ENCODE results near the gene BRD7.
A peak's percentile ranks its signal among the peaks of the same experiment; 100 is the strongest.

Gene BRD7

DNA sequence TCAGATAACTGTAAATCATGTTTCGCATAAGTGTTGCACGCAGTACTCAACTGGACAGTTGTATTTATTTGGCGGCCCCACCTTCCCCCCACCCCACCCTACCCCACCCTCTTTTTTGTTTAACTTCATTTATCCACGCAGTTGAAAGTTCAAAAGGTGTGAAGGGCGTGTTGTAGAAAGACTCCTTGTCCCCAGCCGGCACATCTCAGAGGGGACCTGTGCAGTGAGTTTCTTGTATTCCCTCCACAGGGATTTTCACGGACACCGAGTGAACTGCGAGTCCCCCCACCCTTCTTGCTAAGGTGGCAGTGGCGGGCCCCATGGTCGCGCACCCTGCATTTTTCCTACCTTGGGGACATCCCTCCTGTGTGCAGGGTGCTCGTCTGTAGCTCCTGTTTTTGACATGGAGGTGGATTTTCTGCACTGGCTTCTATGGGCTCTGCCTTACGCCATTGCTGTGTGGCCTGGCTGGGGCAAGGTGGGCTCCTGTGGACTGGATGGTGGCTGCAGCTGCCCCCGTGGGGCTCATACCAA lies 66.2 kb downstream of the BRD7 start:
- DNase-seq: no peak

DNA sequence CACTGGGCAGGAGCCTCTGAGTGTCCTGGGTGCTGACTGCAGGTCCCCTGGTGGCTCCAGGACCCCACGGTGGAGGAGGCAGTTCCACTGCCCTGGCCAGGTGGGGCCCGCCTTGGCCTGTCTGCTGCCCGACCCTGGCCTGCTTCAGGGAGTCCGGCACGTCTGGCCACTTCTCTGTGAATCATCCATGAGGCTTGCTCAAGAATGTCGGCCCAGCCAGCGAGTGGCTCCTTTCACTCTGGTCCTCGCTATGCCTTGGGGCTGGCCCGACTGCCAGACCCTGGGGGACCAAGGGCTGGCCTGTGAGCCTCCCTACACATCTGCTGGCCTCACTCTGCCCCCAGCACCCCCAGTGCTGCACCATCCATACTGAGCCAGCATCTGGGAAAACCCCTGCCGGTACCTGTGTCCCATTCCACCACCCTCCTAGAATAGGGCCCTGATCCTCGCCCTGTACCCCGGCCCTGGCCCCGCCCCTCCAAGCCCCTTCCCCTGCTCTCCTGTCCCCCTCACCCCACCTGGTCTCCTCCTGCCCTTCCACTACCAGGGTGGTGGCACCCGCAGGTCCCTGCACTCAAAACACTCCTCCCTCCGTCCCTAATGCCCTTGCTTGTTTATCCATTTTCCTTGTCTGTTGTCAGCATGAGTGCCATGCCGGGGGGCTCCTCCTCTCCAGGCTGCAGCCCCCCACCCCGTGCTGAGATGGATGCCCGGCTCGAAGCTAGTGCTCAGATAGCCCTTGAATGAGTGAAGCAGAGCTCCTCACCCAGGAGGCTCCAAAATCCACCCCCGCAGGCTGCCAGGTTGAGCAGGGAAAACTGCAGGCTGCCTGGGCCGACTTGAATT lies 66.9 kb downstream of the BRD7 start:
- DNase-seq: no peak

DNA sequence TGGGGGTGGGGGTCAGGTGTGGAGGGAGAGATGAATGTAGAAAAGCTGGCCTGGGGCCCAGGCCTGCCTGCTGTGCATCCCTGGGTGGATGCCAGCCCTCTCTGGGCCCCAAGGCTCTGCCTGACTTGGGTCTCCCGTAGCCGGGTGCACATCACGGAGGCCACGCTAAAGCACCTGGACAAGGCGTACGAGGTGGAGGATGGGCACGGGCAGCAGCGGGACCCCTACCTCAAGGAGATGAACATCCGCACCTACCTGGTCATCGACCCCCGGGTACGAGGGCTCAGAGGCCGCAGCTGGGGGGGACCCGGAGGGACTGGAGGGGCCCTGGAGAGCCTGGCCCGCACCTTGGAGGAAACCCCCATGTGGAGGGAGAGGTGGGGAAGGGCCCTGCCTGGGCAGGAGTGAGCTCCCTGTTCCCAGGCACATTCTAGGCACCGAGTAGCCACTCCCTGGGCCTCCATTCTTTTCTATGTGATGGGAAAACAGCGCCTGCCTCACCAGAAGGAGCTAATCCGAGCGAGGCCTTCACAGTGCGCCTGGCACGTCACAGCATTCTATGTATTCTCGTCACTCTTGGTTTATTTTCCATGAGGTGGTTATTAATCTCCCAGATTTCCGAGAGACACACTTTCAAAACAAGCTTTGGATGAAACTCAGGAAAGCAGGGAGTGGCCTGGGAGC lies 67.7 kb downstream of the BRD7 start:
- DNase-seq: no peak

DNA sequence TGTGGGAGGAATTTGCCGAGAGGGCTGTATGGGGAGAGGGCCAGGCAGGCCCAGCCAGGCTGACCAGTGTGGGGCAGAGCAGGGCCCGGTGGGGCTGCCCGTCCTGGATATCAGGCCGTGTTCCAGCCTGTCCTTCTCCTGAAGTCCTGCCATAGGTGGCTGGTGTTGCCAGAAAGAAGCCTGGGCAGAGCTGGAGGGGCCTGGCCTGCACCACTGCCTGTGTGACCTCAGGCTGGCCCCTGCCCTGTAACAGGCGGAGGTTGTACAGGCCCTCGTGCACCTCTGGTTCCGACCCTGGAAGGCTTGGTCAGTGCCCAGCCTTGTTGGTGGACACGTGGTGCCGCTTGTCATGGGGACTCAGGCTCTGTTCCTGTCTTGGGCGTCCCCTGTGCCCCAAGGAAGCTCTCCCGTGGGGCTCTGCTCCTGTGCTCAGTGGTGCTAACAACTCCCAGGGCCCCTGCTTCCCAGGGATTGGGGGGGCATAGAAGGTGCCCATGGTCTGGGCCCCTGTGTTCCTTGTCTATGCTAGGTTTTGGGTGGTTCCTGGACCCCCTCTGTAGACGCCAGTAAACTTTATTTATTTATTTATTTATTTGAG lies 69.2 kb downstream of the BRD7 start:
- no peak for DNase-seq

DNA sequence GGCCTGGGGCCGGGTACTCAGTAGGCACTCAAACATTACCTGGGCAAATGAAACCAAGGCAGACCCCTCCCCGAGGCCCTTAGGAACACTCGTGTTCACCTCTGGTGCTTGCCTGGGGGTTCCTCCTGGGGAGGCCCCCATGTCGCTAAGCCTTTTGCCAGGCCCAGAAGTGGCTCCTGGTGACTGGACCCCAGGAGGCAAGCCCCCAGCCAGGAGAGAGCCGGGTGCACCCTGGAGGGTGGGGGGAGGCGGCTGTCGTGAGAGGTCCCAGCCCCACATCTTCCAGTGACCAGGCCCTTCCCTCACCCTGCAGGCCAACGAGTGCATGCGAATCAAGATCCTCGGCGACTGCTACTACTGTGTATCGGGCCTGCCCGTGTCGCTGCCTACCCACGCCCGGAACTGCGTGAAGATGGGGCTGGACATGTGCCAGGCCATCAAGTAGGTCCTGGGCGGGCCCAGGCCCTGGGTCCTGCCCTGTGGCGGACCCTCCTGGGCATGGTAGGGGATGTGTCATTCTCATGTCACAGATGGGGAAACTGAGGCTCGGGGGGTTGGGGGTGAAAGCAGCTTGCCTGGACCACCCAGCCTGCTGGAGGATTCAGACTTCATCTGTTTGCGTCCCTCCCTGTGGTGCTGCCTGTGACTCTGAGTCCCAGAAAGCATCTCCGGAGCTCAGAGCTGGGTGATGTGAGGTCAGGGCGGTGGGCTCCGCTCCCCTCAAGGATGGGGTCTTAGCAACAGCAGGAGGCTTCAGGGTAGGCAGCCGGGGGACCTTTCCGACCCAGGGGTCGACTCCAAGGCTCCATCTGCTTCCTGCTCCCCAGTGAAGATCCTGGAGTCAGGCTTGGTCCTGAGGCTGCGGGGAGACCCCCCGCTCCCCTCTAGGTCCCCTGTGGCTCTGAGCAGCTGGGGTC lies 69.9 kb downstream of the BRD7 start:
- DNase-seq: no peak

DNA sequence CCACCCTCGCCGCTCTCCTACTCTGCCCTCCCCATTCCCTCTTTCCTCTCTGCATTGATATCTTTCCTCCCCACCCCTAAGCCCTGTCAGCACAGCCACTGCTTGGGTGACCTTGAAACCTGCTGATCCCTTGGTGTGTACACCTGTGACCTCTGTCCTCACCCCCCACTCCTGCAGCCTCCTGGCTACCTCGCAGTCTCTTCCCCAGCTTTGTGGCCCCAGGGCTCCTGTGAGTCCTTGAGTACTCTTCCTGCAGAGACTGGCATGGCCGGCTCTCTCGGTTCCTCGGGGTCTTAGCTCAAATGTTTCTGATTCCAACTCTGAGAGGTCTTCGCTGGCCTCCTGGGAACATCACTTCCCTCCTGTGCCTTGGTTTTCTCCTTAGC lies 70.7 kb downstream of the BRD7 start:
- DNase-seq: peak; percentile 93

DNA sequence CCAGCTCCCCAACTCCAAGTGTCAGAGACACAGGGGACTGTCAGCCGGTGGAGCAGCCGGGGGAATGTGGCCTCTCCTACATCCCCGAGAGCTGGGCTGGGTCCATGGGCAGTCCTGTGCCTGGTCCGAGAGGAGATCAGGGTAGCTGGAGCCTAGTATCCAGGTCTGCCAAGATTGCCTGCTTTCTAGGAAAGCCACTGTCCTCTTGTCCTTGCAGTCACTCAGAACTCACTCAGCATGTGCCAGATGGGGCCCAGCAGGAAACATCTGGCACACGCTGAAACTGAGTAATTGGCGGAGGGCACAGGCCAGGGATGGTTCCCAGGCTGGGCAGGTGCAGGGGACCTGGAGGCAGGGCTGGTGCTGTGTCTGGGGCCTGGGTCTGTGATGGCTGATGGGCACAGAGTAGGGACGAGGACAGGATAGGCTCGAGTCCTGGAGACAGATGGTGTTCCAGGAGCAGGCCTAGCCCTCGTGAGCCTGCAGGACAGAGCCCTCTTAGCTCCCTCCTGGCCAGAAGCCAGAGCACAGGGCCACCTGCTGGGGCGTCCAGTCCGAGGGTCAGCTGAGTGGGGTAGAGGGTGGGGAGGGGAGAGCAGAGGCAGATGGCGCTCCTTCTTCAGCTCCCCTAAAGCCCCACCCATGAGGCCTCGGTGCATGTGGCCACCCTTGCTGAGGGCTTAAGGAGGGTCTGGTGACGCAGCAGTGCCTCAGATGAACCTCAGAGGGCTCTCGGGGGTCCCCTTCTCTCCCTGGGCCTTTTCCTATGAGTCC lies 71.3 kb downstream of the BRD7 start:
- DNase-seq: peak; percentile 92

DNA sequence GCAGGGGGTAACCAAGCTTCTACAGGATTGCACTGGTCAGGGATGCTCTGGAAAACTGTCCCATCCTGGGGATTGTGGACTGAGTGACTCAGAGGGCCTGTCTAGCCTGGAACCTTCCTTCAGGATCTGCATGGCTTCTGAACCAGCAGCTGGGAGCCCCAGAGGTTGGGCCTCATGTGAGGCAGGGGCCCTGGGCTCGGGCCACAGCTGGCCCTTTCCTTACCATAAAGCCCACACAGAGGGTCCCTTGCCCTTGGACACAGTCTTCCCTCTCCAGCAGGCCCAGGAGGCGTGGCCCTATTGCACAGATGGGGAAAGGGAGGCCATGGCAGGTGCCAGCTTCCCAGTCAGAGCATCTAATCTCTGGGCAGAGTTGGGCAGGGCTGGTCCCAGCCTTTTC lies 72.0 kb downstream of the BRD7 start:
- DNase-seq: peak; percentile 14

DNA sequence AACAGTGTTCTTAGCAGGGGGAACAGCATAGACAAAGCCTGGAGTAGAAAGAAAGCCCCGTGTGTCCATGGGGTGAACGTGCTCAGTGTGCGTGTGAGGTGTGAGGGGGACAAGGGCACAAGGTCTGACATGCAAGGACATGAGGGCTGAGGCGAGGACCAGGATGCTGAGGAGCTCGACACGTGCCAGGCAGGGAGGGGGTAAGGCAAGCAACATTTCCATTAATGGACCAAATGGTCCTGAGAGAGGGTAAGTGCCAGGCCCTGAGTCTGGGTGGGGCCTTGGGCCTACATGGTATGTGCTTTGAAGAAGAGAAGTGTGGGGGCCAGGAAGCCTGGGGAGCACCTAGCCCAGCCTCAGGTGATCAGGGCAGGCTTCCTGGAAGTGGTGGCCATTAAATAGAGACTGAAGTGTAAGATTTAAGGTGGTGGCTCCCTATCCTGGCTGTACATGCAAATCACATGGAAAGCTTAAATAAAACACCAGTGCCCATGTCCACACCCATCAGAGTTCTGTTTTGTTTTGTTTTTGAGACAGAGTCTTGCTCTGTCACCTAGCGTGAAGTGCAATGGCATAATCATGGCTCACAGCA lies 73.2 kb downstream of the BRD7 start:
- DNase-seq: no peak

DNA sequence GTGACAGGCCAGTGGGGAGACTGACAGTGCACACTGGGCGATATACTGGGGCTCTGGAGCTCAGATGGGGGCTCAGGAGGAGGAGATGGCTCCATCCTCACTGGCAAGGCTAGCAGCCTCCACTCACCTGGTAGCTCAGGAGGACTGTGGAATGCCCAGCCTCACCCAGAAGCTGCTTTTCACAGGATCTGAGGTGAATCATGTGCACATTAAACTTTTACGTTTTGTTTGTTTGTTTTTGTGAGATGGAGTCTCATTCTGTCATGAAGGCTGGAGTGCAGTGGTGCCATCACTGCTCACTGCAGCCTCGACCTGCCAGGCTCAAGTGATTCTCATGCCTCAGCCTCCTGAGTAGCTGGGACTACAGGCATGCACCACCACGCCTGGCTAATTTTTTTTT lies 73.8 kb downstream of the BRD7 start:
- DNase-seq: no peak

DNA sequence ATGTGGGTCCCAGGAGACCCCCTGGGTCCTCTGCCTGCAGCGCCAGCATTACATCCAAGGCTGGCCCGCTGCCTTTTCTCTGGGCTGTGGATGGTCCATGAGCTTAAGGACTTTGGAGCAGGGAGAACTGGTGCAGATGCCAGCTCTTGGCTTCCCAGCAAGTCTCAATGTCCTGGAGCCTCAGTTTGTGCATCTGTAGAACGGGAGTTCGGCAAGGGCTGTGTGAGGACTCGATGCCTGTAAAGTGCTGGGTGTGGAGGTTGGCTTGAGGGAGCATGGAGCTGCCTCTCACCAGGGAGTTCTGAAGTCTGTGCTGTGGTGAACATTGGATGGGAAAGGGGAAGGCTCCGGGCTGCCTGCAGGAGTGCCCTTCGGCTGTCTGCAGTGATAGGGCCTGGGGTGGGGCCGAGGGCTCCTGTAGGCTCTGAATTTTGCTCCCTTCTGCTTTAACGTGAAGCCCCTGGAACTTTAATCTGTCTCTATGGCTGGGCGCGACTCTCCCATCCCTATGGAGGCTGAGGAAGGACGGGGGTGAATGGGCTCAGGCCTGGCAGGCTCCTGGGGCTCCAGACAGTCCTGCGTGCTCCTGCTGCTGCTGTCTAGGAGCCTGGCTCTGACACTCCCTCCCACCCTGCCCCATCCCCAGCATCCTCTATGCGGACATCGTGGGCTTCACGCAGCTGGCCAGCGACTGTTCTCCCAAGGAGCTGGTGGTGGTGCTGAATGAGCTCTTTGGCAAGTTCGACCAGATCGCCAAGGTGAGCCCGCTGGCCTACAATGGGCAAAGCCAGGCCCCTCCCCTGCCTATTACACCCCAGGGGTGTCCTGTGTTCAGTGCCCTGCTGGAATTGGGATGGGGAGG lies 74.6 kb downstream of the BRD7 start:
- DNase-seq: no peak

DNA sequence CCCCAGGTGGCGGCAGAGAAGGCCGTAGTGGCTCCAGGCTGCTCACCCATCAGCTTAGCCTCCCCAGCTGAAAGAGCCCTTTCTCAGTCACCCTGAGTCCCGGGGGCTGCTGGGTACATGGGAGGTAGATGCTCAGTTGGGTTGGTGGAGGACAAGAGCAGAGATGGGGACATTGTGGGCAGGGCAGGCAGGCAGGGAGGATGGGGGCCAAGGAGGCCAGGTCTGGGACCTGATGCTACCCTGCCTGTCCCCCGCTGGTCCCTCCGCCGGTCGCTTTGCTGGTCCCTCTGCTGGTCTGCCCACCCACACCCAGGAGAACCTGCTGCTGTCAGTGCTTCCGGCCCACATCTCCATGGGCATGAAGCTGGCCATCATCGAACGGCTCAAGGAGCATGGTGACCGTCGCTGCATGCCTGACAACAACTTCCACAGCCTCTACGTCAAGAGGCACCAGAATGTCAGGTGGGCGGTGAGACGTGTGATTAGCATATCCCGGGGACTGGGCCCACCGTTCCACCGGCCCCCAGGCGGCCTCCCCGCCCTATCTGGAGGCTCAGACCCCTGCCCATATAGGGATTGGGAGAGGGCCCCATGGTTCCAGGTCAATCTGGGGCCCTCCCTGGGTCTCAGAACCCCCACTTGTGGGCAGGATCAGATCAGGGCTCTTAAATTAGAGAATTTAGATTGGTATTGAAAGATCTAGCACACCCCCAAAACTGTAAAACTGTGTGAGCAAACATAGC lies 75.6 kb downstream of the BRD7 start:
- no peak for DNase-seq

DNA sequence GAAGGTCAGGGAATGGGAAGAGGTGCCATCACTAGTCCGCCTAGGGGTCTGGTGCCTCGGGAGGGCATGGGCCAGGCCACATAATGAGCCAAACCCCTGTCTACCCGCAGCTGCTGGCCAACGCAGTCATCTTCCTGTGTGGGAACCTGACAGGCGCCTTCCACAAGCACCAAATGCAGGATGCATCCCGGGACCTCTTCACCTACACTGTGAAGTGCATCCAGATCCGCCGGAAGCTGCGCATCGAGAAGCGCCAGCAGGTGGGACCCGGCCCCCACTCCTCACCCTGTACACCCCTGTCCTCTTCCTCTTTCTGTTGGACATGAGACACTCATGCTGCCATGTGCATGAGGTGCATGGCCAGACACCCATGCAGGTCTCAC lies 76.2 kb downstream of the BRD7 start:
- no peak for DNase-seq

DNA sequence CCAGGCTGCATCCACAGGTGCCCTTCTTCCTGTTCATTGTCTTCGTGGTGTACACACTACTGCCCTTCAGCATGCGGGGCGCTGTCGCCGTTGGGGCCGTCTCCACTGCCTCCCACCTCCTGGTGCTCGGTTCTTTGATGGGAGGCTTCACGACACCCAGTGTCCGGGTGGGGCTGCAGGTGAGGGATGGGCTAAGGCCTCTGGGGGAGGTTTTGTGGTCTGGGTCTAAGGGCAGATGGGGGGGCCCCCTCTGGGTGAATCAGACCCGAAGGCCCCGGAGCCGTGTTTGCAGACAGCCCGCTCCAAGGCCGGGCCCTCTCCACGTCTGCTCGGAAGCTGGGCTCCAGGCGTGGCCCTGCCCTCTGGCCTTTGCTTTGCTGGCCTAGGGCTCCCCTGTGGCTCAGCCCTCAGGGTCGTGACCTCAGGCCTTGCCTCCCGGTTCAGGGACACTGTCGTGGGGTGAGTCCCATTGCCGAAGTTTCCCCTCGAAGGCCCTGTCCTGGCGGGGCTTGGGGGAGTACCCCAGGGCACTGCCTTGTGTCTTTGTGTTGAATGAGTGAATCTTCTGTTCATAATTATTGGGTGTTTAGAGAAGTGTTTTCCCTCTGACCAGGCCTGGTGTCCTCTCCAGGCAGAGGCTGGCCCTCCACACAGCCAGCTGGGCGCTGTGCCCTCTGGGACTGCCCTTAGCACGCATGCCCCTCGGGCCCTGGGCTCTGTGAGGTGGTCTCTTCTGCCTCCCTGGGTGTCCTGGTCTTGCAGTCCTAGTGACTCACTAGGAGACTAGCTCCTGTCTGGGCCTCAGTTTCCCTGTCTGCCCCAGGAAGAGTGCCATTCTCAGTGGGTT lies 76.8 kb downstream of the BRD7 start:
- no peak for DNase-seq

DNA sequence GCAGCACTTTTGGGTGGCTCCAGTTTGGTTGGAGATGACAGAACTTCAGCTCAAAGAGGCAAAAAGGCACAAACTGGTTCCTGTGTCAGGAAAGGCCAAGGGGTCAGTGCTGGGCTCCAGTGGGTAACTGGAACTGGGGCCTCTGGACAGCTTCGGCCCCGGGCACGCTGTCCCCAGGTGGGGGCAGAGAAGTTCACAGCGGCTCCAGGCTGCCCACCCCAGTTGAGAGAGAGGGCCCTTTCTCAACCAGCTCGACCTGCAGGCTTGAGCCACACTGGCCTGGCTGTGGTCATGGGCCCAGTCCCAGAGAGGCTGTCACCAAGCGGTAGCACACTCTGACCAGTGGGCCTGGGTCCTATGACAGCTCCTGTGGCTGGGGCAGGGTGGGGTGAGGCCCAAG lies 77.9 kb downstream of the BRD7 start:
- no peak for DNase-seq

DNA sequence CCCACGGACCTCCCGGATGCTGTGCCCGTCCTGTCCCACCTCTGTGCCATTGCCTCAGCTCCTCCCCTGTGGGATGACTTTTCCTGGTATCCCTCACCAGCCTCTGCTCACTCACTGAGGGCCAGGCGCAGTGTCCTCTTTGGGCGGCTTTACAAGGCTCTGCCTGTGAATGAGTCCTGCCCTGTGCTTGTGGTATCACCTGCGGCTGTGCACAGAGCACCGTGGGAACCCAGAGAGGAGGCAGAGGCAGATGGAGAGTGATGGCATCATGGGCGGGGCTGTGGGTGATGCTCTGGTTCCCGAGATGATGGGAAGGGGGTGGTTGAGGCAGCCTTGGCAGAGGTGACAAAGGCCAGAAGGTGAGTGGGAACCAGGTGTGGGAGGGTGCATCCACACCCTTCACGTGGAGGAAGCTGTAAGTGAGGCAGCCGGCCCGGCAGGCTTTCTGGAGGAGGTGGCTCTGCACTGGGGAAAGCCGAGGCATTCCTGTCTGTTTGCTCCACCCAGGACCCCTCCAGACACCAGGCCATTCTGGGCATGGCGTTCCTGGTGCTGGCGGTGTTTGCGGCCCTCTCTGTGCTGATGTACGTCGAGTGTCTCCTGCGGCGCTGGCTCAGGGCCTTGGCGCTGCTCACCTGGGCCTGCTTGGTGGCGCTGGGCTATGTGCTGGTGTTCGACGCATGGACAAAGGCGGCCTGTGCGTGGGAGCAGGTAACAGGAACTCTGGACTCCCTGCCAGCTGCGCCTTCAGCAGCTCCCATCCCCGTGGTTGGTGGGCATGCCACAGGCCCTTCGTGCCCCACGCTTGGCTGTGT lies 78.6 kb downstream of the BRD7 start:
- no peak for DNase-seq

DNA sequence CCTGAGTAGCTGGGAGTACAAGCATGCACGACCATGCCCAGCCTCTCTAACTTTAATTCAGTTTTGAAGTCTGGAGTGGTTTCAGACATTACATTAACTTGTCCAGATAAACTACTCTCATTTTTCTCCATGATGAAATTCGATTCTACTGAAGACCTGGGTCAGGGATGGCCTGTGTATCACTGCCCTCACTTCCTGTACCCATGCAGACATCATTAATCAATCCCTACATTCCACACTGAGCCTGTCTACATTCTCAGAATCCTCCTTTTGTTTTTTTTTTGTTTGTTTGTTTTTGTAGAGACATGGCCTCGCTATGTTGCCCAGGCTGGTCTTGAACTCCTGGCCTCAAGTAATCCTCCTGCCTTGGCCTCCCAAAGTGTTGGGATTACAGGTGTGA lies 79.9 kb downstream of the BRD7 start:
- no peak for DNase-seq

DNA sequence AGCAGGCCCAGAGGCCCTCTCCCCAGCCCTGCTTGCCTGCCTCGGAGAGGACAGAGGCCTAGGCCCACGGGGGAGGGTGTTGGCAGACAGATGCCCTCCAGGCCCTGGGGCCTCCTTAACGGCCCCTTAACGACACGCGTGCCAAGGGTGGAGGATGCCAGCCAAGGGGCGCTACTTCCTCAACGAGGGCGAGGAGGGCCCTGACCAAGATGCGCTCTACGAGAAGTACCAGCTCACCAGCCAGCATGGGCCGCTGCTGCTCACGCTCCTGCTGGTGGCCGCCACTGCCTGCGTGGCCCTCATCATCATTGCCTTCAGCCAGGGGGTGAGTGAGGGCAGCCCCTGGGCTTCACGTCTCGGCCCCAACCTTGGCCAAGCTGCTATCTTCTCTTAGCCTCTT lies 80.8 kb downstream of the BRD7 start:
- no peak for DNase-seq
